Heart left ventricle (tissue), 13 donors: ENCODE results near the gene SLC6A9.

Source experiments
- POLR2A ChIP-seq, 2 donors: fragments of 450-650 bp; IDR thresholded peaks; one replicate each; pipeline ENCODE4 v1.6.1; 2017; ENCODE audit warnings: antibody characterized with exemption in 2 of 2, mild to moderate bottlenecking in 2 of 2, moderate library complexity in 2 of 2
- TF ChIP-seq, protein P1 (sequence below), 12 donors: fragments of 200-600 bp; sonication (generic) in 4 of 12; IDR thresholded peaks; one replicate each; pipeline versions ENCODE4 v1.5.0 to v1.8.0; 2018 to 2022; ENCODE audit warnings: antibody characterized with exemption in 12 of 12, mild to moderate bottlenecking in 5 of 12
- donor health status: ischemic (EF 13 %, LVEDD 7.1; RV severe dilation, severe dysfunction).
- donor health status: DM: no; HTN: yes; CAD: no.
- donor health status: DM: no; HTN: no; CAD: no.
- donor health status: ischemic (EF 25% LVEDD 6.9; RV normal size, moderate dysfunction).
- donor health status: ischemic (EF 25% LVEDD 5.7; RV mildly dilated, moderate dysfunction).
- donor health status: ischemic (EF 35%, LVEDD 5.7; RV mildly dilated, moderate dysfunction).
- donor health status: nonischemic (EF 11% LVEDD 7.7; RV severe dilation, severe dysfunction).
- donor health status: DM: yes; HTN: yes; CAD: no.
- donor health status: PGD.
- donor health status: ischemic (EF 29% LVEDD 5.4; RV normal size, mild dysfunction).
- donor health status: nonischemic (EF 23%, LVEDD 6.1; RV moderate dilation, normal function).

DNA sequence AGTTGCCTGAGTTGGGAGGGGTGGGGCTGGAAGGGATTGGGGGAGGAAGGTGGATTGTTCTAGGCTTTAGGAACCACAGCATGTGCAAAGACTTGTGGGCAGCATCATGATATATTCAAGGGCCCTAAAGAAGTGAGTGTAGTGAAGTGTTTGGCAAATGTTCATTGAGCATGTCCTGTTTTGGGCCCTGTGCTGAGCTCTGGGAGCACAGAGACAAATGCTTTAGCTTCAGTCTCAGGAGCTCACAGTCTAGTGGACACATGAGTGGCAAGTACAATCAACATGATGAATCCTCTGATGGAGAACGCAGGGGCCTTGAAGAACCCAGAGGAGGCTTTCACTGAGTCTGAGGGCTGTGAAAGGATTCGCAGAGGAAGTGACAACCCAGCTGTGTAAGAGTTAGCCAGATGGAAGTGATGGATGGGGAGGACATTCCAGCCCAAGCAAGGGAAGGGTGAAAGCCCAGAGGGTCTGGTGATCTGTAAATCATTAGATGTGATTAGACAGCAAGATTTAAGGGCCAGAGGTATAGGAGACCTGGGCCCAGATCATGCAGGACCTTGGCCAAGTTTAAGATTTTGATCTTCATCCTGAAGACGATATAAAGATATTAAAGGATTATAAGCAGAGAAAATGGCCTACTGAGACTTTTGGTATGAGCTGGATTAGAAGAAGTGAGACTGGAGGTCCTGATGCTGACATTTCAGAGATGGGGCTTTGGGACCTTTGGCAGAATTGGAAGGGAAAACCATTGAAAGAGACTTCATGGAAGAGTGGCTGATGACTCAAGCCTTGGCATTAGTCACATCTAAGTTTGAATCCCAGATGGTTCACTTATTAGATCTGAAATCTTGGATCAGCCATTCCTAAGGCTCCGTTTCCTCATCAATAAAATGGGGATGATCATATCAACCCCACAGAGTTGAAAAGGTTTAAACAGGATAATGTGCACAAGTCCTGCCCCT lies 80.0 kb downstream of the SLC6A9 start:
- TF ChIP-seq, protein P1, sequence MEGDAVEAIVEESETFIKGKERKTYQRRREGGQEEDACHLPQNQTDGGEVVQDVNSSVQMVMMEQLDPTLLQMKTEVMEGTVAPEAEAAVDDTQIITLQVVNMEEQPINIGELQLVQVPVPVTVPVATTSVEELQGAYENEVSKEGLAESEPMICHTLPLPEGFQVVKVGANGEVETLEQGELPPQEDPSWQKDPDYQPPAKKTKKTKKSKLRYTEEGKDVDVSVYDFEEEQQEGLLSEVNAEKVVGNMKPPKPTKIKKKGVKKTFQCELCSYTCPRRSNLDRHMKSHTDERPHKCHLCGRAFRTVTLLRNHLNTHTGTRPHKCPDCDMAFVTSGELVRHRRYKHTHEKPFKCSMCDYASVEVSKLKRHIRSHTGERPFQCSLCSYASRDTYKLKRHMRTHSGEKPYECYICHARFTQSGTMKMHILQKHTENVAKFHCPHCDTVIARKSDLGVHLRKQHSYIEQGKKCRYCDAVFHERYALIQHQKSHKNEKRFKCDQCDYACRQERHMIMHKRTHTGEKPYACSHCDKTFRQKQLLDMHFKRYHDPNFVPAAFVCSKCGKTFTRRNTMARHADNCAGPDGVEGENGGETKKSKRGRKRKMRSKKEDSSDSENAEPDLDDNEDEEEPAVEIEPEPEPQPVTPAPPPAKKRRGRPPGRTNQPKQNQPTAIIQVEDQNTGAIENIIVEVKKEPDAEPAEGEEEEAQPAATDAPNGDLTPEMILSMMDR (IDR thresholded peaks at IDR 0.05): no peak
- no peak for TF ChIP-seq POLR2A (IDR thresholded peaks at IDR 0.05)
